Measurements from ENCODE around the gene HSF2BP. TPM values are rescaled to one million over a fixed set of nuclear protein-coding genes. Genes with fewer than 3 reads are reported as not detected.
"Not testable (repeated sequence)": the region's sequence is repeated elsewhere in the genome, so short reads cannot be mapped to it uniquely, and the experiment has no call there.

The HSF2BP gene
- total RNA-seq, 4 donors from 2014 or later, result 1.7 to 6.3 (median 1.9) TPM

DNA sequence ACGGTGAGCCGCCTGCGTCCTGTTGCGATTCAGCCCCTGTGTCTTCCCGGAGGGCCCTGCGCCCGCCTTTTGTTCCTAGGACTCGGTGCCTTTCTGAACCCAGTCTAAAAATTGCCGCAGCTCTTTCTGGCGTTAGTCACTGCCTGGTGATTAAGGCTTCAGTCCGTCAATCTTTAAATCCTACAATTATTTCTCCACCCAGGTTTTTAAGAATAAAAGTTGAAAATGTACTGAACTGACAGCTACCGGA, 43.4 kb upstream of the HSF2BP start:
- Histone ChIP-seq H3K4me1 (peaks cover 0 to 9% (median 0%) of the 10 kb centered on the region in 4 donors), H3K4me3 (no peak overlapping the region), H3K9me3 (no peaks in the 10 kb centered on the region), H3K27ac (no peak overlapping the region), H3K36me3 (peaks cover 0 to 11% (median 0%) of the 10 kb centered on the region in 3 donors), H3K27me3 (no peaks in the 10 kb centered on the region)
- no peak for DNase-seq (ENCODE audit: low spot score in 2 of 2)
- 54 to 58% methylated on average over 12 of the region's 12 CpGs for WGBS, 2 donors
- TF ChIP-seq POLR2A (IDR thresholded peaks at IDR 0.05) (no peak), EP300 (IDR thresholded peaks at IDR 0.05) (no peak), CTCF (IDR thresholded peaks at IDR 0.05) (no peak)

DNA sequence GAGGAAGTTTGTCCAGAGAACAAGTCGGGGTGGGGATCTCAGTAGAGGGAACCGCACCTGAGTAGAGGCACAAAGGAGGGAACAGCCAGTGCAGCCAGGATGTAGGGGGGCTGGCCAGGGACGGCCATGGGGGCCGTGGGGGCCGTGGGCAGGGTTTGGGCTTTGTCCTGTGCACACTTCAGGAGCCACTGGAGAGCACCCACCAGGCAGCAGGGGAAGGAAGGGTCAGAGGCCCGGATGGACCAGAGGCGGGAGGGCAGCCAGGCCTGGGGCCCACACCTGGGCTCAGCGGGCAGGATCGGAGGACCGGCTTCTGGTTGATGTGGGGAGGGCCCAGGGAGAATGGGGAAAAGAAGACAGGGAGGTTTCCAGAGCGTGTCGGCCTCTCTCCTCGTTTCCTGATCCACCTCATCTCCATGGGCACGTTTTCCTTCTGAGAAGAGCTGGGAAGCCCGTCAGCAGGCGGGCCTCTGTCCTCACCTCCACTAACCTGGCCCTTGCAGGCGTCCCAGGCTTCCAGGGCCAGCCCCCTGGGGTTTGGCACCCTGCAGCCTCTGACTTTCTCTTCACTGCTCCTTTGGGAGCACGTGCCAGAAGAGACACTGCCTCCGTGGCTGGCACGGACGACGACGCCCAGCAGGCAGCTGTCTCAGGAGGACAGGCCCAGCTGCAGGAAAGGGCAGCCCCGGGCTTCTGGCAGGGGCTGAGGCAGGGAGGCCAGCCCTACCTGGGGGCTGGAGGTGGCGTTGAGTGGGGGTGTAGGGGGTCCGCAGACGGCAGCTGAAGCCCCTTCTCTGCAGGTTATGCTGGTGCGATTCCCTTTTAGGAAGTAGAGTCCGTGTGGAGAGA, 42.9 kb upstream of the HSF2BP start:
- Histone ChIP-seq H3K4me3 (no peak overlapping the region), H3K27me3 (no peaks in the 10 kb centered on the region), H3K9me3 (no peaks in the 10 kb centered on the region), H3K4me1 (peaks cover 0 to 9% (median 0%) of the 10 kb centered on the region in 4 donors), H3K36me3 (peaks cover 0 to 16% (median 0%) of the 10 kb centered on the region in 3 donors), H3K27ac (no peak overlapping the region)
- 68 to 73% methylated on average over 27 to 29 of the region's 29 CpGs for WGBS, 2 donors
- no peak for TF ChIP-seq EP300 (IDR thresholded peaks at IDR 0.05)
- TF ChIP-seq CTCF (IDR thresholded peaks at IDR 0.05), result no peak
- no peak for TF ChIP-seq POLR2A (IDR thresholded peaks at IDR 0.05)
- DNase-seq (ENCODE audit: low spot score in 2 of 2), result no peak

- no peak overlapping the region for H3K27ac ChIP-seq
- no peak overlapping the region for H3K4me3 ChIP-seq
- H3K9me3 ChIP-seq, result no peaks in the 10 kb centered on the region
- peaks cover 0 to 9% (median 0%) of the 10 kb centered on the region in 4 donors for H3K4me1 ChIP-seq
- peaks cover 0 to 37% (median 0%) of the 10 kb centered on the region in 3 donors for H3K36me3 ChIP-seq
- TF ChIP-seq POLR2A (IDR thresholded peaks at IDR 0.05) (no peak), CTCF (IDR thresholded peaks at IDR 0.05) (no peak), EP300 (IDR thresholded peaks at IDR 0.05) (no peak)
- DNase-seq (ENCODE audit: low spot score in 2 of 2), result no peak
- H3K27me3 ChIP-seq, result no peaks in the 10 kb centered on the region
- WGBS, 2 donors, result 56 to 75% methylated on average over 12 to 13 of the region's 13 CpGs
Observed at GRCh38 chr21:43699933-43700599, 40.8 kb upstream of the HSF2BP start.

DNA sequence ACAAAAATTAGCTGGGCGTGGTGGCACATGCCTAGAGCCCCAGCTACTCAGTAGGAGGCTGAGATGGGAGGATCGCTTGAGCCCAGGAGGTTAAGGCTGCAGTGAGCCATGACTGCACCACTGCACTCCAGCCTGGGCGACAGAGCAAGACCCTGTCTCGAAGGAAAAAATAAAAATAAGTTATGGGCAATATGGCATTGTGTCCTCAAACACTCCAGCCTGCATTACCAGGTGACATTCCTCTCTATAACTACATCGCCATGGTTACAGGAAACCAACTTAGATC, 40.1 kb upstream of the HSF2BP start:
- H3K9me3 ChIP-seq; H3K27me3 ChIP-seq; H3K27ac ChIP-seq; H3K4me3 ChIP-seq; H3K4me1 ChIP-seq; DNase-seq (ENCODE audit: low spot score in 2 of 2): not testable (repeated sequence)
- H3K36me3 ChIP-seq, result peaks cover 0 to 42% (median 0%) of the 10 kb centered on the region in 3 donors
- 84 to 95% methylated on average over 5 of the region's 5 CpGs for WGBS, 2 donors

- no peak for DNase-seq (ENCODE audit: low spot score in 2 of 2)
- peaks cover 0 to 4% (median 0%) of the 10 kb centered on the region in 4 donors for H3K4me1 ChIP-seq
- H3K36me3 ChIP-seq, result peaks cover 0 to 56% (median 0%) of the 10 kb centered on the region in 3 donors
- H3K4me3 ChIP-seq, result no peak overlapping the region
- H3K9me3 ChIP-seq, result no peaks in the 10 kb centered on the region
- WGBS, 2 donors, result 84 to 86% methylated on average over 11 of the region's 11 CpGs
- H3K27me3 ChIP-seq, result no peaks in the 10 kb centered on the region
- H3K27ac ChIP-seq, result no peak overlapping the region
- TF ChIP-seq EP300 (IDR thresholded peaks at IDR 0.05) (no peak), POLR2A (IDR thresholded peaks at IDR 0.05) (no peak), CTCF (IDR thresholded peaks at IDR 0.05) (no peak)
Observed at GRCh38 chr21:43697758-43698643, 38.7 kb upstream of the HSF2BP start.

Measured in tibial nerve (tissue), 4 donors.